ENCODE results near the gene DHX34.

DNA sequence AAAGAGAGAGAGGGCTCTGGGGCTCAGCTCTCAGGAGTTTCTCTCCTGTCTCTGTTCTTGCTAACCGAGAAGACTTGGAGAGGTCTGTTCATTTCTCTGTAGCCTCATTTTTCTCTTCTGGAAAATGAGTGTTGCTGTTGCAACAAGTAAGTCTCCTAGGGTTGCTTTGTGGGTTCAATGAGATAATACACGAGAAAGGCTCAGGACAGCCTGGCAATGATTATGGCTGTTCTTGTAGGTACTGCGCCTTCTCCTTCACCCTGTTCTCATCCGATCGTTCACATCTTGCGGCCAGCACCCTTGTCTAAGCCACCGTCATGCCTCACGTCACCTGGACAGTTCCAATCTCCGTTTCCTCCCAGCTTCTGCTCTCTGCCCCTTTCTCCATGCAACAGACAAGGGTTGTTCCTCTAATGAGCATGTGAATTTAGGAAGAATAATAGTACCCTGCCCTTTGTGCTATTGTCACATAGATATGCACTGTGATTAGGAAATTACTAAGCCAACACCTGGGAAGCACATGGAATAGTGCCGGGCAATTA, 35.3 kb upstream of the DHX34 start:
- no peak for TF ChIP-seq YY1 (IDR thresholded peaks at IDR 0.05; ENCODE audit: insufficient read depth, insufficient read length)
- no peak for TF ChIP-seq SUZ12 (IDR thresholded peaks at IDR 0.05; ENCODE audit: extremely low read depth, insufficient read depth, insufficient read length)
- TF ChIP-seq ZNF274 (IDR thresholded peaks at IDR 0.05; ENCODE audit: low read depth, low read length): no peak

All from NT2/D1 (cell line).